H1 (cell line): ENCODE data around the gene RNF220. TPM values are rescaled to one million over a fixed set of nuclear protein-coding genes. Genes with fewer than 3 reads are reported as not detected.

Experiments
- CTCF ChIA-PET: fragments of 300-600 bp; sonication (Branson Sonifier 250); formaldehyde crosslinking; loops from one replicate; lab custom pipeline; 2021; ENCODE audit not compliant: partially characterized antibody; lab: Charles Lee
- POLR2A ChIA-PET: fragments of 300-600 bp; sonication (Branson Sonifier 250); formaldehyde crosslinking; loops from one replicate; lab custom pipeline; 2021; ENCODE audit warnings: inconsistent platforms; ENCODE audit not compliant: partially characterized antibody; lab: Charles Lee
- DNase-seq, 2 experiments: peaks; one replicate each; pipeline versions ENCODE4 v3.0.0 to v3.0.0-alpha.2; 2010 to 2022; ENCODE audit warnings: low spot score in 2 of 2, low read depth in 1 of 2, mixed read lengths in 1 of 2
- FAIRE-seq: peaks from 2 replicates; lab custom pipeline; 2011; peaks lifted over from hg19 to GRCh38; lab: Jason Lieb, UNC
- H2AFZ ChIP-seq: 2 replicates; pipeline ENCODE4 v1.8.1; 2012; ENCODE audit warnings: low read length, inconsistent platforms
- H2AK5ac ChIP-seq: 2 replicates; pipeline ENCODE4 v1.6.1; 2013; ENCODE audit warnings: low read depth, low read length
- H2BK120ac ChIP-seq: replicated peaks from 2 replicates; pipeline ENCODE3; 2013; ENCODE audit warnings: low read depth, low read length, inconsistent platforms
- H2BK12ac ChIP-seq: 2 replicates; pipeline ENCODE4 v1.6.1; 2013; ENCODE audit warnings: low read depth, low read length
- H2BK15ac ChIP-seq: 2 replicates; pipeline ENCODE4 v1.6.1; 2013; ENCODE audit warnings: low read length
- H2BK20ac ChIP-seq: 2 replicates; pipeline ENCODE4 v1.6.1; 2013; ENCODE audit warnings: low read length
- H2BK5ac ChIP-seq: 2 replicates; pipeline ENCODE4 v1.6.1; 2013; ENCODE audit warnings: low read depth, low read length
- H3K14ac ChIP-seq: 2 replicates; pipeline ENCODE4 v1.6.1; 2013; ENCODE audit warnings: inconsistent platforms; ENCODE audit not compliant: insufficient read length
- H3K18ac ChIP-seq: 2 replicates; pipeline ENCODE4 v1.6.1; 2013; ENCODE audit warnings: low read length; ENCODE audit errors: extremely low read depth
- H3K23ac ChIP-seq: 2 replicates; pipeline ENCODE4 v1.6.1; 2013; ENCODE audit warnings: inconsistent platforms; ENCODE audit not compliant: insufficient read length
- H3K23me2 ChIP-seq: 2 replicates; pipeline ENCODE4 v1.6.1; 2013; ENCODE audit warnings: low read depth, low read length
- H3K27ac ChIP-seq: 2 replicates; pipeline ENCODE4 v1.6.1; 2011; ENCODE audit warnings: low read depth, low read length, inconsistent platforms
- H3K27me3 ChIP-seq, 4 experiments: replicated peaks in 1 of 4; 1 replicate in 1 of 4; 2 replicates in 3 of 4; pipeline versions ENCODE4 v1.6.1 to v1.8.1; 2011 to 2013; ENCODE audit warnings: low read length in 3 of 4, mild to moderate bottlenecking in 3 of 4, inconsistent platforms in 2 of 4, mixed read lengths in 2 of 4, moderate library complexity in 1 of 4; ENCODE audit not compliant: control insufficient read depth in 3 of 4, insufficient read depth in 3 of 4; ENCODE audit errors: extremely low read depth in 1 of 4
- H3K36me3 ChIP-seq, 4 experiments: 2 replicates each; pipeline versions ENCODE4 v1.6.1 to v1.8.1; 2011 to 2013; ENCODE audit warnings: mild to moderate bottlenecking in 4 of 4, low read length in 3 of 4, moderate library complexity in 2 of 4, control low read depth in 1 of 4, inconsistent platforms in 1 of 4; ENCODE audit not compliant: insufficient read depth in 4 of 4, control insufficient read depth in 2 of 4
- H3K4ac ChIP-seq: replicated peaks from 2 replicates; pipeline ENCODE3; 2013; ENCODE audit warnings: low read length, low read depth, mixed read lengths, inconsistent platforms; ENCODE audit not compliant: insufficient read length
- H3K4me1 ChIP-seq, 4 experiments: replicated peaks in 1 of 4; 1 replicate in 1 of 4; 2 replicates in 3 of 4; pipeline versions ENCODE4 v1.6.1 to v1.8.1; 2011 to 2013; ENCODE audit warnings: low read length in 3 of 4, inconsistent platforms in 2 of 4, mixed read lengths in 1 of 4; ENCODE audit not compliant: insufficient read depth in 4 of 4, control insufficient read depth in 3 of 4
- H3K4me2 ChIP-seq, 2 experiments: 2 replicates each; pipeline versions ENCODE4 v1.6.1 to v1.8.1; 2011 to 2013; ENCODE audit warnings: low read depth in 2 of 2, low read length in 2 of 2, control low read depth in 1 of 2, inconsistent platforms in 1 of 2, mild to moderate bottlenecking in 1 of 2; ENCODE audit not compliant: insufficient read depth in 1 of 2
- H3K4me3 ChIP-seq, 4 experiments: fragments of 200-600, 300-600 bp in 1 of 4; sonication (generic), shearing (Covaris generic), sonication (Bioruptor Twin) in 1 of 4; 2 replicates each; pipeline versions ENCODE4 v1.5.1 to v1.8.1; 2011 to 2016; ENCODE audit warnings: low read length in 4 of 4, low read depth in 3 of 4, control low read depth in 2 of 4, inconsistent platforms in 2 of 4, mild to moderate bottlenecking in 2 of 4, mixed read lengths in 1 of 4, moderate library complexity in 1 of 4; ENCODE audit not compliant: insufficient read depth in 2 of 4; ENCODE audit errors: extremely low read depth in 1 of 4
- H3K56ac ChIP-seq: replicated peaks from 2 replicates; pipeline ENCODE3; 2013; ENCODE audit warnings: low read depth, mild to moderate bottlenecking, mixed read lengths, low read length, inconsistent platforms; ENCODE audit not compliant: insufficient read length
- H3K79me1 ChIP-seq: 2 replicates; pipeline ENCODE4 v1.6.1; 2013; ENCODE audit warnings: low read depth, low read length, control low read depth
- H3K79me2 ChIP-seq, 2 experiments: 2 replicates each; pipeline versions ENCODE4 v1.6.1 to v1.8.1; 2012 to 2013; ENCODE audit warnings: low read length in 2 of 2, mild to moderate bottlenecking in 2 of 2, inconsistent platforms in 1 of 2; ENCODE audit not compliant: insufficient read depth in 2 of 2, control insufficient read depth in 1 of 2
- H3K9ac ChIP-seq, 4 experiments: replicated peaks in 1 of 4; 1 replicate in 1 of 4; 2 replicates in 3 of 4; pipeline versions ENCODE4 v1.6.1 to v1.8.1; 2011 to 2013; ENCODE audit warnings: low read depth in 3 of 4, low read length in 3 of 4, control low read depth in 2 of 4, mild to moderate bottlenecking in 2 of 4, moderate library complexity in 2 of 4, inconsistent platforms in 1 of 4; ENCODE audit errors: extremely low read depth in 1 of 4
- H3K9me3 ChIP-seq, 2 experiments: 2 replicates each; pipeline versions ENCODE4 v1.6.1 to v1.8.1; 2012 to 2013; ENCODE audit warnings: mild to moderate bottlenecking in 2 of 2, moderate library complexity in 2 of 2, control low read depth in 1 of 2, inconsistent platforms in 1 of 2, low read depth in 1 of 2, low read length in 1 of 2, mixed read lengths in 1 of 2; ENCODE audit not compliant: insufficient read depth in 2 of 2
- H4K20me1 ChIP-seq, 2 experiments: replicated peaks in 1 of 2; 2 replicates each; pipeline versions ENCODE3 to v1.8.1; 2011 to 2013; ENCODE audit warnings: inconsistent platforms in 2 of 2, low read length in 2 of 2, mild to moderate bottlenecking in 1 of 2; ENCODE audit not compliant: insufficient read depth in 2 of 2, control insufficient read depth in 1 of 2
- H4K5ac ChIP-seq: 2 replicates; pipeline ENCODE4 v1.6.1; 2013; ENCODE audit warnings: low read length, low read depth, mixed read lengths, inconsistent platforms; ENCODE audit not compliant: insufficient read length
- H4K8ac ChIP-seq: 2 replicates; pipeline ENCODE4 v1.8.0; 2013; ENCODE audit warnings: mild to moderate bottlenecking, moderate library complexity, low read length, inconsistent platforms; ENCODE audit not compliant: insufficient read depth; ENCODE audit errors: extremely low read depth
- H4K91ac ChIP-seq: replicated peaks from 2 replicates; pipeline ENCODE3; 2013; ENCODE audit warnings: low read length, mixed read lengths, inconsistent platforms; ENCODE audit not compliant: insufficient read length
- CTBP2 ChIP-seq: IDR thresholded peaks from 2 replicates; pipeline ENCODE4 v1.7.0; 2011; ENCODE audit warnings: borderline replicate concordance, mild to moderate bottlenecking, moderate library complexity, mixed read lengths, low read length; ENCODE audit not compliant: insufficient read depth, insufficient read length
- FOSL1 ChIP-seq: IDR thresholded peaks from 2 replicates; pipeline ENCODE4 v1.6.1; 2011; ENCODE audit warnings: mild to moderate bottlenecking, low read depth, low read length, moderate library complexity; ENCODE audit not compliant: insufficient read depth
- HDAC2 ChIP-seq, 2 experiments: fragments of 300-600 bp in 1 of 2; sonication (generic) in 1 of 2; IDR thresholded peaks; 2 replicates each; pipeline ENCODE4 v1.6.1; 2011 to 2012; ENCODE audit warnings: low read depth in 2 of 2, low read length in 2 of 2, mild to moderate bottlenecking in 2 of 2, moderate library complexity in 2 of 2, borderline replicate concordance in 1 of 2, inconsistent platforms in 1 of 2
- RAD21 ChIP-seq, 2 experiments: IDR thresholded peaks in 1 of 2; conservative IDR thresholded peaks in 1 of 2; 2 replicates each; pipeline ENCODE4 v1.6.1; 2011; ENCODE audit warnings: low read depth in 2 of 2, low read length in 2 of 2, improper control_type of control experiment in 1 of 2, inconsistent platforms in 1 of 2, mild to moderate bottlenecking in 1 of 2, moderate library complexity in 1 of 2
- RBBP5 ChIP-seq: IDR thresholded peaks from 2 replicates; pipeline ENCODE4 v1.7.1; 2012; ENCODE audit warnings: low read depth, mild to moderate bottlenecking, inconsistent platforms, low read length, moderate library complexity, borderline replicate concordance
- SUZ12 ChIP-seq: fragments of 200-600 bp; sonication (generic); IDR thresholded peaks from 2 replicates; pipeline ENCODE4 v1.6.1; 2012; ENCODE audit warnings: mild to moderate bottlenecking, inconsistent platforms, low read length, moderate library complexity, mixed read lengths
- WGBS, 2 experiments: shearing (Covaris generic) in 1 of 2; methylation state at CpG; one replicate each; pipeline versions ENCODE4 v1.1.6 to v1.1.7; 2013 to 2015; ENCODE audit warnings: low lambda C conversion rate in 2 of 2, mixed read lengths in 2 of 2, inconsistent platforms in 1 of 2, low coverage in 1 of 2, missing lambda C conversion rate in 1 of 2; ENCODE audit not compliant: insufficient replicate concordance in 2 of 2, insufficient coverage in 1 of 2, insufficient read length in 1 of 2; ENCODE audit errors: extremely low coverage in 1 of 2, missing lambda C conversion rate in 1 of 2; 5-methylcytosine and 5-hydroxymethylcytosine counted together
- long read RNA-seq, 2 experiments: library from RNA in 1 of 2; library from capped mRNA in 1 of 2; stranded (forward); transcript quantifications; one replicate each; pipeline ENCODE4 v2.0.0, GENCODE V29; 2021; ENCODE audit warnings: inconsistent platforms in 1 of 2
- polyA minus RNA-seq, 3 experiments: library from RNA; depleted of rRNA, polyadenylated mRNA; stranded (reverse); fragments of >200 nt; gene quantifications; 1 replicate in 2 of 3; 2 replicates in 1 of 3; pipeline ENCODE4 v1.2.3, GENCODE V29; 2011
- polyA plus RNA-seq, 7 experiments: library from polyadenylated mRNA; depleted of rRNA in 3 of 7; stranded (reverse) in 5 of 7; unstranded in 2 of 7; fragments of >200 nt in 5 of 7; fragments of 200-250 nt in 2 of 7; gene quantifications; 1 replicate in 5 of 7; 2 replicates in 1 of 7; 4 replicates in 1 of 7; pipeline versions ENCODE4 v1.2.1 to v1.2.3, GENCODE V29; 2011 to 2013; ENCODE audit warnings: missing spikeins in 2 of 7, mixed read lengths in 2 of 7
- total RNA-seq: library from RNA; stranded (reverse); fragmentation: NEBNext Ultra II Directional; extraction: Animal tissue kit (Norgen Biotek cat#: 25700); gene quantifications from 2 replicates; pipeline ENCODE4 v1.2.1, GENCODE V29; 2021

RNF220 gene
- 123 and 127 TPM in 2 replicates for total RNA-seq
- polyA plus RNA-seq (2011; rRNA removed) = 160 and 165 TPM in 2 replicates
- 144 TPM for polyA plus RNA-seq (2011; cell fraction: cytosol; rRNA removed)
- polyA plus RNA-seq (2011; cell fraction: nucleus; rRNA removed) = 173 TPM
- polyA plus RNA-seq (2012, experiment 1 of 2) = 101 to 164 TPM (median 152 TPM) in 4 replicates
- 105 TPM for polyA plus RNA-seq (2012, experiment 2 of 2)
- 93.4 TPM for polyA plus RNA-seq (2013, experiment 1 of 2)
- polyA plus RNA-seq (2013, experiment 2 of 2) = 89.5 TPM
- 86.4 and 97.4 TPM in 2 replicates for polyA minus RNA-seq (2011; rRNA and poly(A)+ RNA removed)
- 44.8 TPM for polyA minus RNA-seq (2011; cell fraction: cytosol; rRNA and poly(A)+ RNA removed)
- 86.8 TPM for polyA minus RNA-seq (2011; cell fraction: nucleus; rRNA and poly(A)+ RNA removed)
- long read RNA-seq, experiment 1, partial matches to known transcripts = 59 of 94 reads
- long read RNA-seq, experiment 1, other reads (novel, unspliced or antisense) = 34 of 94 reads
- long read RNA-seq, experiment 2, partial matches to known transcripts = 5 of 15 reads
- long read RNA-seq, experiment 2, other reads (novel, unspliced or antisense) = 7 of 15 reads

GRCh38 chr1:44405031-44405797 is at the start of gene RNF220:
Gene RNF220 (plus strand): TSS chr1:44405255.
- Histone ChIP-seq H2BK5ac (peak within 1 kb of the TSS; percentile 57; the same call in 1 of the 2 replicates), H2BK120ac (no peak within 1 kb of the TSS), H3K4me1 (peaks cover 0 to 6% (median 5%) of the 10 kb centered on the region in 4 experiments; a peak in 4 of 7 replicates), H3K18ac (peak within 1 kb of the TSS; percentile 97), H3K9ac (peak within 1 kb of the TSS; percentile 33 to 64 (median 54); a peak in 5 of 7 replicates), H3K14ac (no peak within 1 kb of the TSS), H3K56ac (peak within 1 kb of the TSS; percentile 39), H3K79me1 (no peaks in the 10 kb centered on the region), H3K4ac (no peak within 1 kb of the TSS), H3K23ac (no peak within 1 kb of the TSS), H3K79me2 (peaks cover 0 to 18% of the 10 kb centered on the region in 2 experiments; a peak in 2 of 4 replicates), H3K27me3 (peaks cover 8 to 43% (median 29%) of the 10 kb centered on the region in 4 experiments; a peak in 6 of 7 replicates), H3K9me3 (no peaks in the 10 kb centered on the region), H2BK20ac (no peak within 1 kb of the TSS; the same call in 1 of the 2 replicates), H3K4me2 (peak within 1 kb of the TSS; percentile 78 to 96), H3K36me3 (no peaks in the 10 kb centered on the region), H4K5ac (peak within 1 kb of the TSS; percentile 69), H2BK15ac (peak within 1 kb of the TSS; percentile 99; the same call in 1 of the 2 replicates), H4K8ac (peak within 1 kb of the TSS; percentile 82; the same call in 1 of the 2 replicates), H4K20me1 (peaks cover 5 to 12% of the 10 kb centered on the region in 2 experiments), H3K27ac (0 out of 2 replicates have a peak within 1 kb of the TSS, but pooled peaks have one; percentile 9), H2BK12ac (peak within 1 kb of the TSS; percentile 92; the same call in 1 of the 2 replicates), H4K91ac (peak within 1 kb of the TSS; percentile 54), H2AFZ (peak within 1 kb of the TSS; percentile 76), H3K4me3 (peak within 1 kb of the TSS; percentile 66 to 96 (median 78)), H2AK5ac (no peak within 1 kb of the TSS), H3K23me2 (peaks cover 36% of the 10 kb centered on the region)
- FAIRE-seq (peak; percentile 89), DNase-seq (peak in 1 of 2 experiments; percentile 80)
- CTCF ChIA-PET = interaction anchor here (0.8 to 1.3 kb wide), 6 partner anchors 15 to 119 kb away, joined by 3 to 5 read pairs (median 3); no protein-coding TSS in a partner anchor
- POLR2A ChIA-PET = interaction anchor here (0.6 to 1.4 kb wide), 12 partner anchors 10 to 227 kb away, joined by 3 to 7 read pairs (median 4); no protein-coding TSS in a partner anchor
- WGBS, 2 experiments = 1% methylated on average over 48 of the region's 55 CpGs; no CpG with 5 or more reads in 1 of the 2 experiments
- TF ChIP-seq RAD21 (IDR thresholded peaks at IDR 0.05 in 1 of 2, conservative IDR thresholded peaks at IDR 0.05 in 1 of 2; ENCODE audit: low read depth in 2 of 2, low read length in 2 of 2) = no peak
- peak; percentile 48; the same call in 1 of the 2 replicates for TF ChIP-seq SUZ12
- TF ChIP-seq CTBP2 = peak; percentile 67
- peak; percentile 32; the same call in 1 of the 2 replicates for TF ChIP-seq RBBP5
- TF ChIP-seq FOSL1 = no peak
- TF ChIP-seq HDAC2 (IDR thresholded peaks at IDR 0.05; ENCODE audit: borderline replicate concordance in 1 of 2, low read depth in 2 of 2, low read length in 2 of 2) = peak; percentile 17 to 76; a peak in 1 of 4 replicates
